Left ventricle myocardium inferior (tissue), 1 donor: Measurements from ENCODE around the gene NFE2L1. TPM values are rescaled to one million over a fixed set of nuclear protein-coding genes. Genes with fewer than 3 reads are reported as not detected.

Experiments used
- DNase-seq: peaks from one replicate; pipeline ENCODE4 v3.0.0-alpha.2; 2020
- H3K27ac ChIP-seq: fragments of 200-600 bp; replicated peaks from 2 replicates; pipeline ENCODE4 v1.8.0; 2021
- H3K27me3 ChIP-seq: fragments of 200-600 bp; 2 replicates; pipeline ENCODE4 v1.8.0; 2021; ENCODE audit warnings: low read depth
- H3K36me3 ChIP-seq: fragments of 200-600 bp; 2 replicates; pipeline ENCODE4 v1.8.0; 2021
- H3K4me1 ChIP-seq: fragments of 200-600 bp; 2 replicates; pipeline ENCODE4 v1.8.0; 2021
- H3K4me3 ChIP-seq: fragments of 200-600 bp; 2 replicates; pipeline ENCODE4 v1.8.0; 2021; ENCODE audit warnings: mild to moderate bottlenecking, moderate library complexity
- H3K9me3 ChIP-seq: fragments of 200-600 bp; replicated peaks from 2 replicates; pipeline ENCODE4 v1.8.0; 2021
- CTCF ChIP-seq: fragments of 200-600 bp; IDR thresholded peaks from 2 replicates; pipeline ENCODE4 v1.8.0; 2021; ENCODE audit warnings: antibody characterized with exemption, mild to moderate bottlenecking, borderline replicate concordance
- intact Hi-C: fragments of 100-400 bp; cut with micrococcal nuclease; formaldehyde crosslinking; loops from one replicate; pipeline ENCODE4 v1.11.0; 2022
- microRNA-seq: library from miRNA; unstranded; fragments of <30 nt; microRNA quantifications from one replicate; pipeline ENCODE4 v1.2.0, GENCODE V29; 2020
- total RNA-seq: library from RNA; stranded (reverse); fragmentation: NEBNext Ultra II Directional; extraction: Animal tissue kit (Norgen Biotek cat#: 25700); gene quantifications from one replicate; pipeline ENCODE4 v1.2.1, GENCODE V29; 2021
- donor health status: DM: no; HTN: yes; CAD: no; lungs with severe emphysema.

Gene NFE2L1
- total RNA-seq, 1 donor from 2014 or later, result 895 TPM

- intact Hi-C loops, result no loop called here
Measured at GRCh38 chr17:48104440-48104839, 56.3 kb downstream of the NFE2L1 start.

GRCh38 chr17:48106802-48107136, 58.6 kb downstream of the NFE2L1 start:
- Histone ChIP-seq H3K4me1 (peaks cover 43% of the 10 kb centered on the region), H3K36me3 (no peaks in the 10 kb centered on the region), H3K9me3 (no peaks in the 10 kb centered on the region), H3K27me3 (no peaks in the 10 kb centered on the region), H3K4me3 (peak overlapping the region; percentile 88), H3K27ac (peak overlapping the region; percentile 98)
- intact Hi-C loops, result no loop called here
- DNase-seq, result no peak
- TF ChIP-seq CTCF, result no peak

More at GRCh38 chr17:48104440-48104839, 56.3 kb downstream of the NFE2L1 start:
- Histone ChIP-seq H3K4me1 (peaks cover 53% of the 10 kb centered on the region), H3K9me3 (no peaks in the 10 kb centered on the region), H3K4me3 (no peak overlapping the region), H3K27me3 (no peaks in the 10 kb centered on the region), H3K27ac (no peak overlapping the region), H3K36me3 (no peaks in the 10 kb centered on the region)
- no peak for DNase-seq
- TF ChIP-seq CTCF, result no peak

- TF ChIP-seq CTCF, result peak; percentile 24
- Histone ChIP-seq H3K27ac (peak within 1 kb of the TSS; percentile 98), H3K36me3 (no peaks in the 10 kb centered on the region), H3K4me3 (peak within 1 kb of the TSS; percentile 88), H3K9me3 (no peaks in the 10 kb centered on the region), H3K27me3 (no peaks in the 10 kb centered on the region), H3K4me1 (peaks cover 42% of the 10 kb centered on the region)
- intact Hi-C loops, result no loop called here
- peak; percentile 91 for DNase-seq
Measured at GRCh38 chr17:48107137-48108055, 59.2 kb downstream of the NFE2L1 start, which contains the start of gene SNX11. Gene SNX11 (plus strand): TSS chr17:48107766. CDS start chr17:48112044, 4,278 bp downstream.

GRCh38 chr17:48110761-48111160, 62.6 kb downstream of the NFE2L1 start:
- intact Hi-C loops, result no loop called here
- Histone ChIP-seq H3K4me1 (peaks cover 42% of the 10 kb centered on the region), H3K27me3 (no peaks in the 10 kb centered on the region), H3K27ac (no peak overlapping the region), H3K9me3 (no peaks in the 10 kb centered on the region), H3K4me3 (no peak overlapping the region), H3K36me3 (peaks cover 30% of the 10 kb centered on the region)
- no peak for DNase-seq
- TF ChIP-seq CTCF, result no peak

Small RNA genes lying within 50 kb of the gene (microRNA-seq; reads per million reads assigned to microRNA genes)
- 1,430 reads per million, percentile 88 among the genes with 10 or more reads in this experiment for gene MIR152

Other genes starting within 250 kb of the NFE2L1 start
- 4.4 TPM for gene OSBPL7, start 226.6 kb upstream of the NFE2L1 start, total RNA-seq
- gene MRPL10, start 216.8 kb upstream of the NFE2L1 start, total RNA-seq, result 60.5 TPM
- gene LRRC46, start 216.7 kb upstream of the NFE2L1 start, total RNA-seq, result 0.63 TPM
- 27.1 TPM for gene SCRN2, start 207.1 kb upstream of the NFE2L1 start, total RNA-seq
- gene SP6, start 197.2 kb upstream of the NFE2L1 start, total RNA-seq, result 0.16 TPM
- gene SP2, start 152.1 kb upstream of the NFE2L1 start, total RNA-seq, result 13.9 TPM
- gene PNPO, start 106.8 kb upstream of the NFE2L1 start, total RNA-seq, result 25.3 TPM
- 0.14 TPM for gene PRR15L, start 90.5 kb upstream of the NFE2L1 start, total RNA-seq
- gene CDK5RAP3, start 77.2 kb upstream of the NFE2L1 start, total RNA-seq, result 50.1 TPM
- 50.6 TPM for gene COPZ2, start 10.6 kb upstream of the NFE2L1 start, total RNA-seq
- gene CBX1, start 53.1 kb downstream of the NFE2L1 start, total RNA-seq, result 33.0 TPM
- 11.3 TPM for gene SNX11, start 59.4 kb downstream of the NFE2L1 start, total RNA-seq